ENCODE measurements around the gene TMEM190. TPM values are rescaled to one million over a fixed set of nuclear protein-coding genes. Genes with fewer than 3 reads are reported as not detected.

TMEM190 gene
- total and polyA plus RNA-seq, 7 experiments from 2014 or later, result not detected

DNA sequence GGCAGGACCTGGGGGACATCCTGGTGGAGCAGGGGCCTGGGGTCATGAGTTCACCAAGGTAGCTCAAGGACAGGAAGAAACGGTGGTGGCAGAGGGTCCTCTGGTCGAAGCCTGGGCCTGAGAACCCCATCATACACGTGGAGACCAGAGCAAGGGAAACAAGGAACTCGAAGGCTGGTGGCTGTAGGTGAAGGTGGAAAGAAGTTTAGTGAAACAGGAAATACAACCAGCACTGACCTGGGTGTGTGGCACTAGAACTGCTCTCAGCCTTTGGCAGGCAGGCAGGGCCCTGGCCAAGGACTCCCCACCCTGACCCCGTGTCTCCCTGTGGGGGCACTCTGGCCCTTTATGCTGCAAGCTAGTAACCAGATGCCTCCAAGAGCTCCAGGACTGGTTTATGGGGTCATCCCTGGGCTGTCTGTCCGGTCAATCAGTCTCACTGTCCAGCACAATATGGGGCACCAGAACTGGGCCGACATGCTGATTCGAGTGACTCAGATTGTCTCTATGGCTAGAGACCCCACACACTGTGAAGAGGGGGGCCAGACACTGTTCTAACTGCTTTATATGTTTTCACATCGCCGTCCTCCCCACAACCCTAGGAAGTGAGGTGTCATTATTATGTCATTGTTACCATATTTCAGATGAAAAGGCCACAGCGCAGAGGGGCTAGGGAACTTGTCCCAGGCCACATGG lies 25.9 kb upstream of the TMEM190 start:
- DNase-seq, result no peak
- no peaks in the 10 kb centered on the region for H3K36me3 ChIP-seq (ENCODE audit: control insufficient read depth in 2 of 3, insufficient read depth in 3 of 3, low read length in 3 of 3)
- ATAC-seq, result no peak
- peak overlapping the region in 3 of 10 donors; percentile 9 to 20 (median 9) for H3K4me3 Mint-ChIP-seq
- peaks cover 0 to 2% (median 0%) of the 10 kb centered on the region in 11 donors for H3K9me3 Mint-ChIP-seq
- CTCF ChIA-PET, result no interaction called here
- H3K36me3 Mint-ChIP-seq, result peaks cover 0 to 4% (median 0%) of the 10 kb centered on the region in 5 donors
- intact Hi-C loops (cut with micrococcal nuclease), result loop anchor here in 1 of 2 donors (5.0 kb wide), 2 partner anchors 37 to 93 kb away; partner anchors contain the start of genes PPP6R1 and RPL28
- H3K4me1 ChIP-seq (ENCODE audit: control insufficient read depth in 2 of 2, insufficient read depth in 2 of 2, low read length in 2 of 2), result peaks cover 7 to 10% of the 10 kb centered on the region in 2 donors
- no peaks in the 10 kb centered on the region for H3K9me3 ChIP-seq (ENCODE audit: control insufficient read depth in 2 of 3, low read length in 3 of 3)
- peaks cover 18 to 38% (median 25%) of the 10 kb centered on the region in 5 donors for H3K27me3 Mint-ChIP-seq
- no peak overlapping the region for H3K27ac ChIP-seq (ENCODE audit: low read depth, low read length)
- peak overlapping the region in 1 of 9 donors; percentile 11 for H3K27ac Mint-ChIP-seq
- no peak overlapping the region for H3K4me3 ChIP-seq (ENCODE audit: low read length)
- peaks cover 0 to 10% of the 10 kb centered on the region in 2 donors for H3K27me3 ChIP-seq (ENCODE audit: control insufficient read depth in 2 of 2, insufficient read depth in 2 of 2, low read length in 2 of 2)
- peaks cover 14 to 25% (median 17%) of the 10 kb centered on the region in 7 donors for H3K4me1 Mint-ChIP-seq
- POLR2A ChIA-PET, result no interaction called here

DNA sequence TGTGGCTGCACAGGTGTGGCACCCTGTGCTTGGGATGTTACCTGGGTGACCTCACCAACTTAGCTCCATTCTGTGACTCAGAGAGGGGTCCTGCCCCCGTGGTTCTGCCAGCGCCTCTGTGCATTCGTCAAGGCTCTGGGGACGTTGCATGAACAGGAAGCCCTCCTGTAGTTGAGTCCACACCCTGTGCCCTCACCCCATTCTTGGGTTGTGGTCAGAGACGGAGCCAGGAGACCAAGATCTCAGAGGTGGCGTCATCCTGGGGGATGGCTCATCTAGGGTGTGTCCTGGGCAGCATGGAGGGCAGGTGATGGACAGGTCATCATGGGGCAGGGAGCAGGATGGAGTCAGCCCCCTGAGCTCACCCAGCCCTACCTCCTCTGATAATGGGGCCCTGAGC lies 24.6 kb upstream of the TMEM190 start:
- no peaks in the 10 kb centered on the region for H3K36me3 ChIP-seq (ENCODE audit: control insufficient read depth in 2 of 3, insufficient read depth in 3 of 3, low read length in 3 of 3)

DNA sequence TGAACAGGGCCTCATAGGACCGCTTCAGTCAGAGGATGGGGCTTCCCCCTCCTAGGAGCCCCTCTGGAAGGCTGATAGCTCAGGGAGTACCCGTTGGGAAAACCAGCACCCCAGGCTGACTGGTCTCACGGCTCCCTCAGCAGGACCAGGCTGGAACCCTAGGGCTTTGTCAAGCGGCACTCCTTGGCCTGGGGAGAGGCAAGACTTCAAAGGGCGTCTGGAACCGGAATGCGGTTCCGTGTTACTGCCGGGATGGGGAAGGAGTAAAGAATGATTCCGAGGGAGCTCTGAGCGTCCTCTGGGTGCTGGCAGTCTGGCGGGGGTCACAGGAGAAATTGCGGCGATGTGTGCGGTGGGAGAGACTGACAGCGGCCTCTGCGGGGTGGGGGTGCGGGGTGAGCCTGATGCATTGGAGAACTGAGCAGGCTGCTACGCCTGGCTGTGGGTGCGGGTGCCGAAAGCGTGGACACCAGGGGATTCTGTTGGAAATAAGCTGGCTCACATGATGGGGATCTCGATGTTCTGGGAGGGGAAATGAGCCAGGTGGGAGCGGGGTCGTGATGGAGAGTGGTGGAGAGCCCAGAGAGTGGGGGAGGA lies 24.0 kb upstream of the TMEM190 start:
- Mint-ChIP-seq H3K27ac (peak overlapping the region in 2 of 9 donors; percentile 51 to 53), H3K4me3 (peak overlapping the region in 9 of 10 donors; percentile 19 to 86 (median 77)), H3K27me3 (peaks cover 25 to 55% (median 30%) of the 10 kb centered on the region in 5 donors), H3K9me3 (peaks cover 0 to 2% (median 0%) of the 10 kb centered on the region in 11 donors), H3K36me3 (peaks cover 0 to 4% (median 0%) of the 10 kb centered on the region in 5 donors), H3K4me1 (peaks cover 14 to 25% (median 17%) of the 10 kb centered on the region in 7 donors)
- H3K4me1 ChIP-seq (ENCODE audit: control insufficient read depth in 2 of 2, insufficient read depth in 2 of 2, low read length in 2 of 2), result peaks cover 7 to 10% of the 10 kb centered on the region in 2 donors
- no peak overlapping the region for H3K27ac ChIP-seq (ENCODE audit: low read depth, low read length)
- ATAC-seq, result no peak
- H3K27me3 ChIP-seq (ENCODE audit: control insufficient read depth in 2 of 2, insufficient read depth in 2 of 2, low read length in 2 of 2), result peaks cover 0 to 10% of the 10 kb centered on the region in 2 donors
- no peaks in the 10 kb centered on the region for H3K9me3 ChIP-seq (ENCODE audit: control insufficient read depth in 2 of 3, low read length in 3 of 3)
- CTCF ChIA-PET, result no interaction called here
- no peak overlapping the region for H3K4me3 ChIP-seq (ENCODE audit: low read length)
- H3K36me3 ChIP-seq (ENCODE audit: control insufficient read depth in 2 of 3, insufficient read depth in 3 of 3, low read length in 3 of 3), result no peaks in the 10 kb centered on the region
- DNase-seq, result no peak
- intact Hi-C loops (cut with micrococcal nuclease), result loop anchor here in 1 of 2 donors (5.0 kb wide), 2 partner anchors 35 to 95 kb away; partner anchors contain the start of genes PPP6R1 and RPL28
- POLR2A ChIA-PET, result interaction anchor here (0.6 to 1.3 kb wide), 3 partner anchors 11 to 49 kb away, joined by 3 to 4 read pairs (median 4); no protein-coding TSS in a partner anchor

More for the DNA sequence above, 24.6 kb upstream of the TMEM190 start:
- Histone ChIP-seq H3K27me3 (ENCODE audit: control insufficient read depth in 2 of 2, insufficient read depth in 2 of 2, low read length in 2 of 2) (peaks cover 0 to 10% of the 10 kb centered on the region in 2 donors), H3K4me1 (ENCODE audit: control insufficient read depth in 2 of 2, insufficient read depth in 2 of 2, low read length in 2 of 2) (peaks cover 7 to 10% of the 10 kb centered on the region in 2 donors), H3K27ac (ENCODE audit: low read depth, low read length) (no peak overlapping the region), H3K4me3 (ENCODE audit: low read length) (no peak overlapping the region), H3K9me3 (ENCODE audit: control insufficient read depth in 2 of 3, low read length in 3 of 3) (no peaks in the 10 kb centered on the region)
- peaks cover 0 to 2% (median 0%) of the 10 kb centered on the region in 11 donors for H3K9me3 Mint-ChIP-seq
- intact Hi-C loops (cut with micrococcal nuclease), result loop anchor here in 1 of 2 donors (5.0 kb wide), 2 partner anchors 35 to 95 kb away; partner anchors contain the start of genes PPP6R1 and RPL28
- ATAC-seq (no peak), DNase-seq (no peak)
- H3K36me3 Mint-ChIP-seq, result peaks cover 0 to 4% (median 0%) of the 10 kb centered on the region in 5 donors
- POLR2A ChIA-PET, result interaction anchor here (1.2 to 1.3 kb wide), 2 partner anchors 11 to 33 kb away, joined by 3 to 4 read pairs; no protein-coding TSS in a partner anchor
- peak overlapping the region in 3 of 10 donors; percentile 32 to 64 (median 33) for H3K4me3 Mint-ChIP-seq
- peaks cover 19 to 50% (median 25%) of the 10 kb centered on the region in 5 donors for H3K27me3 Mint-ChIP-seq
- H3K27ac Mint-ChIP-seq, result peak overlapping the region in 1 of 9 donors; percentile 41
- CTCF ChIA-PET, result no interaction called here
- H3K4me1 Mint-ChIP-seq, result peaks cover 14 to 25% (median 17%) of the 10 kb centered on the region in 7 donors

DNA sequence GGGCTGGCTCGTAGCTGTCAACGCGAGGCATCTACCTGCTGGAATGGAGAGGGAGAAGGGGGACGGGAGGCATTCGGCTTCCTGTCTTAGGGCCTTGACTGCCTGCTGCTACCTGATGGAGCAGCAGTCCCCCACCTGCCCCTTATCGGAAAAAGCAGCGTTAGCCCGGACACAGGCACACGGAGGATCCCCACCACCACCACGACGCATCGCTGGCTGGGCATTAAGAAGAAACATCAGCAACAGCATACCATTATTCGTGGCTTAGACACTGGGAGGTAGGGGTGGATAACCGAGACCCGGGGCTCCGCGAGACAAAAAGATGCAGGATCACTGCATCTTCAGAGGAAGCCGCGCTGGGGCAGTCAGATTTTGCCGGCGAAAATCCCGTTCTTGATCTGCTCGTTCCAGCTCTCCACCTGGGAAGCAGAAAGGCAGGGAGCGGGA lies 23.2 kb upstream of the TMEM190 start:
- CTCF ChIA-PET, result no interaction called here
- peak overlapping the region; percentile 48 for H3K4me3 ChIP-seq (ENCODE audit: low read length)
- peak overlapping the region; percentile 66 to 86 (median 78) for H3K4me3 Mint-ChIP-seq
- H3K27me3 ChIP-seq (ENCODE audit: control insufficient read depth in 2 of 2, insufficient read depth in 2 of 2, low read length in 2 of 2), result peaks cover 0 to 10% of the 10 kb centered on the region in 2 donors
- intact Hi-C loops (cut with micrococcal nuclease), result loop anchor here in 1 of 2 donors (5.0 kb wide), 2 partner anchors 34 to 96 kb away; partner anchors contain the start of genes PPP6R1 and RPL28
- no peaks in the 10 kb centered on the region for H3K9me3 ChIP-seq (ENCODE audit: control insufficient read depth in 2 of 3, low read length in 3 of 3)
- peaks cover 14 to 25% (median 17%) of the 10 kb centered on the region in 7 donors for H3K4me1 Mint-ChIP-seq
- peaks cover 7 to 10% of the 10 kb centered on the region in 2 donors for H3K4me1 ChIP-seq (ENCODE audit: control insufficient read depth in 2 of 2, insufficient read depth in 2 of 2, low read length in 2 of 2)
- H3K36me3 ChIP-seq (ENCODE audit: control insufficient read depth in 2 of 3, insufficient read depth in 3 of 3, low read length in 3 of 3), result no peaks in the 10 kb centered on the region
- peak overlapping the region in 2 of 9 donors; percentile 53 to 71 for H3K27ac Mint-ChIP-seq
- peaks cover 25 to 55% (median 30%) of the 10 kb centered on the region in 5 donors for H3K27me3 Mint-ChIP-seq
- ATAC-seq (no peak), DNase-seq (peak in 3 of 9 donors; percentile 20 to 24 (median 20))
- H3K27ac ChIP-seq (ENCODE audit: low read depth, low read length), result no peak overlapping the region
- H3K9me3 Mint-ChIP-seq, result peaks cover 0 to 2% (median 0%) of the 10 kb centered on the region in 11 donors
- POLR2A ChIA-PET, result no interaction called here
- no peaks in the 10 kb centered on the region for H3K36me3 Mint-ChIP-seq

DNA sequence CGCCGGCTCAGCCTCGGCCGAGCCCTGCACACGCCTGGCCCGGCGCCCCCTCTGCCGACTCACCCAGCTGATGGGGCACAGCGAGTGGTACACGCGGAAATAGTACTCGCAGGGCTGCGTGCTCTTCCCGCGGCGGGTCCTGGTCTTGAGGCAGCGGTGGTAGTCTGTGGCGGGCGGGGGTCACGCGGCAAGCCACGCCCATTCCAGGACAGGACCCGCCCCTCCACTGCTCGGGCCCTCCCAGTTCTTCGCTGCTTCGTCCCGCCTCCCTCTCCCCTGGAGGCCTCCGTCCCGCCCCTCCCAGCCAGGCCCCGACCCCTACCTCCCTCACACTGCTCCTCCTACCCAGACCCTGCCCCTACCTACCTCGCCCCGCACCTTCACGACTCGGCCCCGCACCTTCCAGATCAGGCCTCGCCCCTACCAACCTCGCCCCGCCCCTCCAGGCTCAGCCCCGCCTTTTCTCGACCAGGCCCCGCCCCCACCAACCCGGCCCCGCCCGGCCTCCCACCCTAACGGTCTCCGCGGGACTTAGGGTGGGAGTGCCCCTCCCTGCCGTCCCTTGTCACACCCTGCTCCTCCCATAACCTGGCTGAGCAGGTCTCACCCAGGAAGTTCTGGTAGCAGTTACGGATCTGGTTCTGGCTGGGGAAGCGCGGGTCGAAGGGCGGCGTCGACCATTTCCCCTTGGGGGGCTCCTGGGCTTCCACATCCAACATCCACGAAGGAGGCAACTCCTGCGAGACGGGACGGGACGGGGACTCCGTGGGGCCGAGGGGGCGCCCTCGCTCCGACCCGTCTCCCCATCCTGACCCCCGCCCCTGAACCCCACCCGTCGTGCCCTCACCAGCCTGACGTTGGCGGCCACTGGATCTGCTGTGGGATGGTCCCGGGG lies 22.6 kb upstream of the TMEM190 start:
- H3K27me3 ChIP-seq (ENCODE audit: control insufficient read depth in 2 of 2, insufficient read depth in 2 of 2, low read length in 2 of 2), result peaks cover 0 to 10% of the 10 kb centered on the region in 2 donors
- DNase-seq (peak in 8 of 9 donors; percentile 44 to 70 (median 58)), ATAC-seq (peak; percentile 90)
- H3K9me3 Mint-ChIP-seq, result peaks cover 0 to 2% (median 0%) of the 10 kb centered on the region in 11 donors
- ChIA-PET CTCF (no interaction called here), POLR2A (no interaction called here)
- H3K4me3 Mint-ChIP-seq, result peak overlapping the region; percentile 66 to 86 (median 80)
- H3K36me3 Mint-ChIP-seq, result no peaks in the 10 kb centered on the region
- peak overlapping the region in 2 of 9 donors; percentile 18 to 56 for H3K27ac Mint-ChIP-seq
- no peak overlapping the region for H3K27ac ChIP-seq (ENCODE audit: low read depth, low read length)
- no peaks in the 10 kb centered on the region for H3K9me3 ChIP-seq (ENCODE audit: control insufficient read depth in 2 of 3, low read length in 3 of 3)
- intact Hi-C loops (cut with micrococcal nuclease), result loop anchor here (1.0 to 5.0 kb wide), 3 partner anchors 15 to 97 kb away; partner anchors contain the start of genes KMT5C (in 2 of the 2), PPP6R1 (in 1 of the 2) and RPL28 (in 1 of the 2)
- H3K36me3 ChIP-seq (ENCODE audit: control insufficient read depth in 2 of 3, insufficient read depth in 3 of 3, low read length in 3 of 3), result no peaks in the 10 kb centered on the region
- peaks cover 25 to 55% (median 30%) of the 10 kb centered on the region in 5 donors for H3K27me3 Mint-ChIP-seq
- peaks cover 14 to 25% (median 17%) of the 10 kb centered on the region in 7 donors for H3K4me1 Mint-ChIP-seq
- H3K4me3 ChIP-seq (ENCODE audit: low read length), result peak overlapping the region; percentile 48
- peaks cover 7 to 10% of the 10 kb centered on the region in 2 donors for H3K4me1 ChIP-seq (ENCODE audit: control insufficient read depth in 2 of 2, insufficient read depth in 2 of 2, low read length in 2 of 2)

All from naive thymus-derived CD4-positive, alpha-beta T cell (primary cell).